Uterus (tissue), 2 donors: ENCODE results near the gene INPP4A.

Experiments used
- CTCF ChIP-seq, 4 experiments: fragments of 200-600 bp in 2 of 4; fragments of 450-650 bp in 2 of 4; sonication (generic) in 2 of 4; IDR thresholded peaks; one replicate each; pipeline ENCODE4 v1.5.1; 2016 to 2019; ENCODE audit warnings: antibody characterized with exemption in 4 of 4, mild to moderate bottlenecking in 2 of 4, moderate library complexity in 1 of 4
- POLR2A ChIP-seq, 2 donors: fragments of 450-650 bp; IDR thresholded peaks; one replicate each; pipeline ENCODE4 v1.6.1; 2016; ENCODE audit warnings: antibody characterized with exemption in 2 of 2, mild to moderate bottlenecking in 1 of 2, moderate library complexity in 1 of 2

- TF ChIP-seq CTCF (IDR thresholded peaks at IDR 0.05) (no peak), POLR2A (IDR thresholded peaks at IDR 0.05) (no peak)
Observed at GRCh38 chr2:98573426-98573825, 128.8 kb downstream of the INPP4A start.
